Neural cell (in vitro differentiated cells): ENCODE data around the gene VSIR. TPM values are rescaled to one million over a fixed set of nuclear protein-coding genes. Genes with fewer than 3 reads are reported as not detected.

Experiments
- H2AFZ ChIP-seq: fragments of 200-600, 300-800 bp; sonication (generic), shearing (Covaris generic); 2 replicates; pipeline ENCODE4 v1.6.0; 2014; ENCODE audit warnings: low read depth, mild to moderate bottlenecking, antibody characterized with exemption, low read length, moderate library complexity
- H3F3A ChIP-seq: fragments of 200-600 bp; shearing (Covaris generic); 2 replicates; pipeline ENCODE4 v1.6.1; 2016; ENCODE audit warnings: mild to moderate bottlenecking, moderate library complexity, mixed read lengths, antibody characterized with exemption, low read length; ENCODE audit not compliant: insufficient read depth, poor library complexity, severe bottlenecking
- H3K27ac ChIP-seq: fragments of 200-600, 300-800 bp; sonication (generic), shearing (Covaris generic); 2 replicates; pipeline ENCODE4 v1.5.1; 2014; ENCODE audit warnings: mild to moderate bottlenecking, low read length, moderate library complexity
- H3K27me3 ChIP-seq: fragments of 300-800, 200-600 bp; sonication (generic), shearing (Covaris generic); 2 replicates; pipeline ENCODE4 v1.6.0; 2014; ENCODE audit warnings: mild to moderate bottlenecking, low read depth, low read length, moderate library complexity; ENCODE audit not compliant: insufficient read depth
- H3K36me3 ChIP-seq: fragments of 300-800, 200-600 bp; sonication (generic), shearing (Covaris generic); 2 replicates; pipeline ENCODE4 v1.5.1; 2014; ENCODE audit warnings: mild to moderate bottlenecking, antibody characterized with exemption, low read length, moderate library complexity; ENCODE audit not compliant: insufficient read depth
- H3K4me2 ChIP-seq: fragments of 300-800, 200-600 bp; sonication (generic), shearing (Covaris generic); 2 replicates; pipeline ENCODE4 v1.6.0; 2014; ENCODE audit warnings: mild to moderate bottlenecking, low read length
- H3K4me3 ChIP-seq: fragments of 300-800, 200-600 bp; sonication (generic), shearing (Covaris generic); 2 replicates; pipeline ENCODE4 v1.5.1; 2014; ENCODE audit warnings: mild to moderate bottlenecking, low read length, moderate library complexity
- H3K79me2 ChIP-seq: fragments of 200-600 bp; shearing (Covaris generic); replicated peaks from 2 replicates; pipeline ENCODE4 v1.6.0; 2014; ENCODE audit warnings: mild to moderate bottlenecking, low read length, moderate library complexity; ENCODE audit not compliant: insufficient read depth
- H3K9ac ChIP-seq: fragments of 300-800, 200-600 bp; sonication (generic), shearing (Covaris generic); 2 replicates; pipeline ENCODE4 v1.6.1; 2016; ENCODE audit warnings: mild to moderate bottlenecking, low read length, mixed read lengths
- H3K9me2 ChIP-seq: fragments of 200-600 bp; shearing (Covaris generic); 2 replicates; pipeline ENCODE4 v1.6.1; 2016; ENCODE audit warnings: mild to moderate bottlenecking, low read length, mixed read lengths; ENCODE audit not compliant: insufficient read depth
- H3K9me3 ChIP-seq: fragments of 200-600, 300-800 bp; sonication (generic), shearing (Covaris generic); 2 replicates; pipeline ENCODE4 v1.6.1; 2016; ENCODE audit warnings: mild to moderate bottlenecking, mixed run types, low read length, moderate library complexity, mixed read lengths
- H4K20me1 ChIP-seq: fragments of 200-600 bp; shearing (Covaris generic); 2 replicates; pipeline ENCODE4 v1.6.1; 2016; ENCODE audit warnings: mild to moderate bottlenecking, mixed run types; ENCODE audit not compliant: insufficient read depth
- CTCF ChIP-seq: fragments of 450-650 bp; IDR thresholded peaks from 2 replicates; pipeline ENCODE4 v1.5.1; 2014; ENCODE audit warnings: antibody characterized with exemption, mild to moderate bottlenecking, moderate library complexity; ENCODE audit not compliant: poor library complexity, severe bottlenecking
- EP300 ChIP-seq: fragments of 450-650 bp; conservative IDR thresholded peaks from 2 replicates; pipeline ENCODE4 v1.6.1; 2014; ENCODE audit warnings: antibody characterized with exemption, mild to moderate bottlenecking, moderate library complexity; ENCODE audit not compliant: poor library complexity, severe bottlenecking
- EZH2 ChIP-seq: fragments of 200-600, 300-800 bp; shearing (Covaris generic), sonication (generic); IDR thresholded peaks from 2 replicates; pipeline ENCODE4 v1.6.1; 2014; ENCODE audit warnings: antibody characterized with exemption, low read length, borderline replicate concordance, mild to moderate bottlenecking; ENCODE audit not compliant: insufficient read depth, poor library complexity, severe bottlenecking
- MXI1 ChIP-seq: fragments of 450-650 bp; conservative IDR thresholded peaks from 2 replicates; pipeline ENCODE4 v1.6.1; 2014; ENCODE audit warnings: antibody characterized with exemption, mild to moderate bottlenecking; ENCODE audit not compliant: poor library complexity, severe bottlenecking
- POLR2AphosphoS5 ChIP-seq: IDR thresholded peaks from 2 replicates; pipeline ENCODE4 v1.6.1; 2012
- RAD21 ChIP-seq: fragments of 450-650 bp; conservative IDR thresholded peaks from 2 replicates; pipeline ENCODE4 v1.6.1; 2014; ENCODE audit warnings: antibody characterized with exemption, mild to moderate bottlenecking, moderate library complexity
- REST ChIP-seq: IDR thresholded peaks from 2 replicates; pipeline ENCODE4 v1.6.1; 2012; ENCODE audit warnings: borderline replicate concordance
- SMC3 ChIP-seq: fragments of 450-650 bp; conservative IDR thresholded peaks from 2 replicates; pipeline ENCODE4 v1.6.1; 2014; ENCODE audit warnings: antibody characterized with exemption, mild to moderate bottlenecking, moderate library complexity; ENCODE audit not compliant: poor library complexity
- TAF1 ChIP-seq: IDR thresholded peaks from 2 replicates; pipeline ENCODE4 v1.6.1; 2012; ENCODE audit warnings: low read depth
- polyA plus RNA-seq: library from polyadenylated mRNA; depleted of rRNA; stranded (reverse); fragments of >200 nt; gene quantifications from 2 replicates; pipeline ENCODE4 v1.2.3, GENCODE V29; 2014

Gene VSIR
- polyA plus RNA-seq, 1 donor from 2014 or later: not detected

- Histone ChIP-seq H3K27ac (no peak overlapping the region), H3K36me3 (no peaks in the 10 kb centered on the region), H3K9ac (no peak overlapping the region), H4K20me1 (no peaks in the 10 kb centered on the region), H3K79me2 (no peaks in the 10 kb centered on the region), H3F3A (no peaks in the 10 kb centered on the region), H3K9me3 (no peaks in the 10 kb centered on the region), H3K9me2 (no peaks in the 10 kb centered on the region), H2AFZ (no peak overlapping the region), H3K4me2 (no peak overlapping the region), H3K27me3 (no peaks in the 10 kb centered on the region), H3K4me3 (no peak overlapping the region)
- TF ChIP-seq MXI1 (no peak), SMC3 (no peak), EZH2 (no peak), POLR2AphosphoS5 (no peak), RAD21 (no peak), REST (no peak), CTCF (no peak), TAF1 (no peak), EP300 (no peak)
Observed at GRCh38 chr10:71727738-71728737, 45.3 kb downstream of the VSIR start.

- Histone ChIP-seq H3K4me2 (no peak overlapping the region), H3K9me2 (no peaks in the 10 kb centered on the region), H3K27ac (no peak overlapping the region), H3K9ac (no peak overlapping the region), H3K27me3 (no peaks in the 10 kb centered on the region), H3K79me2 (no peaks in the 10 kb centered on the region), H3K4me3 (no peak overlapping the region), H3F3A (no peaks in the 10 kb centered on the region), H3K9me3 (no peaks in the 10 kb centered on the region), H3K36me3 (no peaks in the 10 kb centered on the region), H4K20me1 (no peaks in the 10 kb centered on the region), H2AFZ (no peak overlapping the region)
- TF ChIP-seq EZH2: no peak
- no peak for TF ChIP-seq CTCF
- no peak for TF ChIP-seq RAD21
- TF ChIP-seq EP300: no peak
- no peak for TF ChIP-seq POLR2AphosphoS5
- TF ChIP-seq SMC3: no peak
- TF ChIP-seq REST: no peak
- no peak for TF ChIP-seq TAF1
- TF ChIP-seq MXI1: no peak
Observed at GRCh38 chr10:71727105-71727737, 46.1 kb downstream of the VSIR start.
